Medulla oblongata (tissue), 1 donor: Measurements from ENCODE around the gene INSL6.
A peak's percentile ranks its signal among the peaks of the same experiment; 100 is the strongest.
"Not testable (repeated sequence)": the region's sequence is repeated elsewhere in the genome, so short reads cannot be mapped to it uniquely, and the experiment has no call there.

Experiments used
- DNase-seq: peaks from one replicate; pipeline ENCODE4 v3.0.0-alpha.2; 2015; ENCODE audit errors: extremely low spot score

The INSL6 gene

GRCh38 chr9:5185220-5185840, at the start of gene INSL6:
Gene INSL6, minus strand, starts transcription at chr9:5185639. Its CDS starts 37 bp downstream, at chr9:5185602.
- DNase-seq, result no peak

- no peak for DNase-seq
These were observed 45.8 kb upstream of the INSL6 start, which contains the start of gene INSL4 for GRCh38 chr9:5231212-5231611. Gene INSL4, plus strand, starts transcription at chr9:5231419. Its CDS starts 105 bp downstream, at chr9:5231524.

GRCh38 chr9:5230554-5230953, 45.1 kb upstream of the INSL6 start:
- no peak for DNase-seq

- no peak for DNase-seq
These were observed 19.6 kb upstream of the INSL6 start for GRCh38 chr9:5205071-5205470.

- DNase-seq, result no peak
These were observed 10.0 kb upstream of the INSL6 start for GRCh38 chr9:5195463-5195862.

GRCh38 chr9:5193345-5193744, 7.9 kb upstream of the INSL6 start:
- DNase-seq, result no peak

GRCh38 chr9:5191985-5192384, 6.5 kb upstream of the INSL6 start:
- DNase-seq, result no peak

GRCh38 chr9:5188060-5188984, 2.9 kb upstream of the INSL6 start:
- no peak for DNase-seq

GRCh38 chr9:5186416-5187169, 1.2 kb upstream of the INSL6 start:
- DNase-seq, result peak; percentile 61

- no peak for DNase-seq
These were observed 663 bp downstream of the INSL6 start for GRCh38 chr9:5184776-5185175.

- not testable (repeated sequence) for DNase-seq
These were observed 4.8 kb downstream of the INSL6 start for GRCh38 chr9:5180631-5181030.

GRCh38 chr9:5178126-5178805, 7.2 kb downstream of the INSL6 start:
- no peak for DNase-seq

GRCh38 chr9:5146241-5146640, 39.2 kb downstream of the INSL6 start:
- no peak for DNase-seq

- no peak for DNase-seq
These were observed 41.2 kb downstream of the INSL6 start for GRCh38 chr9:5144217-5144616.

GRCh38 chr9:5140151-5140550, 45.3 kb downstream of the INSL6 start:
- DNase-seq, result no peak

GRCh38 chr9:5122516-5122915, 62.9 kb downstream of the INSL6 start:
- no peak for DNase-seq

GRCh38 chr9:5122116-5122515, 63.3 kb downstream of the INSL6 start:
- peak; percentile 6 for DNase-seq

GRCh38 chr9:5113994-5114748, 71.3 kb downstream of the INSL6 start:
- DNase-seq, result no peak
